Tibial artery (tissue), 4 donors: ENCODE results near the gene ABHD17B.

Experiments
- DNase-seq, 2 donors: peaks; one replicate each; pipeline ENCODE4 v3.0.0-alpha.2; 2019
- H3K27ac ChIP-seq, 2 donors: fragments of 200-600 bp; sonication (generic) in 1 of 2; 1 replicate in 1 of 2; 2 replicates in 1 of 2; pipeline ENCODE4 v1.5.1; 2018 to 2019; ENCODE audit warnings: mild to moderate bottlenecking in 1 of 2
- H3K27me3 ChIP-seq, 2 donors: fragments of 200-600 bp; sonication (generic) in 1 of 2; one replicate each; pipeline versions ENCODE4 v1.5.1 to v1.6.0; 2016 to 2019
- H3K36me3 ChIP-seq, 3 donors: fragments of 200-600 bp; sonication (generic) in 2 of 3; one replicate each; pipeline ENCODE4 v1.5.1; 2016 to 2019; ENCODE audit warnings: mild to moderate bottlenecking in 2 of 3
- H3K4me1 ChIP-seq, 4 donors: fragments of 200-600 bp; sonication (generic) in 2 of 4; 1 replicate in 3 of 4; 2 replicates in 1 of 4; pipeline ENCODE4 v1.5.1; 2016 to 2019
- H3K4me3 ChIP-seq, 2 donors: fragments of 200-600 bp; sonication (generic) in 1 of 2; 1 replicate in 1 of 2; 2 replicates in 1 of 2; pipeline ENCODE4 v1.5.1; 2018 to 2019; ENCODE audit warnings: mild to moderate bottlenecking in 2 of 2
- H3K9me3 ChIP-seq, 3 donors: fragments of 200-600 bp; sonication (generic) in 1 of 3; one replicate each; pipeline ENCODE4 v1.5.1; 2016 to 2019
- intact Hi-C: fragments of 100-400 bp; cut with DNase I; formaldehyde crosslinking; loops from one replicate; pipeline ENCODE4 v1.15.0; 2023; ENCODE audit warnings: low total_unique reads
- TF ChIP-seq, protein P1 (sequence below), 2 experiments: fragments of 200-600 bp in 1 of 2; fragments of 450-650 bp in 1 of 2; IDR thresholded peaks; one replicate each; pipeline ENCODE4 v1.5.1; 2017 to 2019; ENCODE audit warnings: antibody characterized with exemption in 2 of 2, mild to moderate bottlenecking in 1 of 2, moderate library complexity in 1 of 2

The ABHD17B gene

DNA sequence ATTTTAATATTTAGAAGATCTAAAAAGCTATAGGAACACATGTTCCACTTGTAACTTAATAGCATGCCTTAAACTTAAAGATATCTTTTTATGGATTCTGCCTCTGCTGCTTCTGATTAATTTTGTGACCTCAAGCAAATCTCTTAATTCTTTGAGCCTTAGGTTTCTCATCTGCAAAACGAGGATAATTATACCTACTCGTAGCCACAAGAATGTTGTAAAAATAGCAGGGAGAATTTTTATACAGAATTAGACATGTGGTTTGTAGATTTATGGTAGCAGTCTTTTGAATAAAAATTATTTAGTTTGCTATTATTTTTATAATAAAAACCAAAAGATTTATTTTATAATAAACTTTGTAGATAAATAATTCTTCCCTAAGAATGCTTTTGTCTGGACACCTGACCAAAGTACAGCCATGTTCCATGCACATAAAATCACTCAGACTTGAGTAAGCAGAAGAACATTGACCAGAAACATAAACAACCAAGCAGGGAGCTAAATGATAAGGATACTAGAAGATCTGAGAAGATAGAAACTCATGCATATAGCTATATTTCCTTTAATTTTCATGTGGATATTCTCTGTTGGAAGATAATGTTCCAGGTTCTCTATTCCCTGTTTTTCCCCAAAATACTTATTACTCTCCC lies 18.9 kb upstream of the ABHD17B start:
- Histone ChIP-seq H3K27me3 (no peaks in the 10 kb centered on the region), H3K27ac (peak overlapping the region in 1 of 2 donors; percentile 9), H3K4me1 (peaks cover 0 to 26% (median 5%) of the 10 kb centered on the region in 4 donors), H3K9me3 (no peaks in the 10 kb centered on the region), H3K4me3 (no peak overlapping the region), H3K36me3 (no peaks in the 10 kb centered on the region)
- TF ChIP-seq, protein P1, sequence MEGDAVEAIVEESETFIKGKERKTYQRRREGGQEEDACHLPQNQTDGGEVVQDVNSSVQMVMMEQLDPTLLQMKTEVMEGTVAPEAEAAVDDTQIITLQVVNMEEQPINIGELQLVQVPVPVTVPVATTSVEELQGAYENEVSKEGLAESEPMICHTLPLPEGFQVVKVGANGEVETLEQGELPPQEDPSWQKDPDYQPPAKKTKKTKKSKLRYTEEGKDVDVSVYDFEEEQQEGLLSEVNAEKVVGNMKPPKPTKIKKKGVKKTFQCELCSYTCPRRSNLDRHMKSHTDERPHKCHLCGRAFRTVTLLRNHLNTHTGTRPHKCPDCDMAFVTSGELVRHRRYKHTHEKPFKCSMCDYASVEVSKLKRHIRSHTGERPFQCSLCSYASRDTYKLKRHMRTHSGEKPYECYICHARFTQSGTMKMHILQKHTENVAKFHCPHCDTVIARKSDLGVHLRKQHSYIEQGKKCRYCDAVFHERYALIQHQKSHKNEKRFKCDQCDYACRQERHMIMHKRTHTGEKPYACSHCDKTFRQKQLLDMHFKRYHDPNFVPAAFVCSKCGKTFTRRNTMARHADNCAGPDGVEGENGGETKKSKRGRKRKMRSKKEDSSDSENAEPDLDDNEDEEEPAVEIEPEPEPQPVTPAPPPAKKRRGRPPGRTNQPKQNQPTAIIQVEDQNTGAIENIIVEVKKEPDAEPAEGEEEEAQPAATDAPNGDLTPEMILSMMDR (IDR thresholded peaks at IDR 0.05), result no peak
- intact Hi-C loops, result no loop called here
- DNase-seq, result no peak

DNA sequence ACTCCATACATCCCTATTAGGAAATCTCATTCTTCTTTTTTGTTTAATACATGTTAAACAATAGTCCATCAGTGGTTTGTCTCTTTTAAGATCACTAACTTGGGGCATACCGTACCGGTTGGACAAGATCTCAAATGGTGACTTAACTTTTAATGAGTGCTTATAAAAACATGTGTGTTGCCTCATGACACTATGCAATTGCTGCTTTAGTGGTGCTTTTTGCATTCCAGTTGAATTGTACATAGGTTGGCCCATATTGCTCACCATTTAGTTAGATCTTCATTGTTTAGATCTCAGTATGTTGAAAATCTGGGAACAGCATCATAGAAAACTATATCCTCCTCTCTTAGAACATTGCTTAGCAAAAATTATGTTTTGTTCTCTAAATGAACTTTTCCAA lies 18.2 kb upstream of the ABHD17B start:
- Histone ChIP-seq H3K4me1 (peaks cover 0 to 32% (median 5%) of the 10 kb centered on the region in 4 donors), H3K36me3 (no peaks in the 10 kb centered on the region), H3K4me3 (no peak overlapping the region), H3K9me3 (no peaks in the 10 kb centered on the region), H3K27ac (no peak overlapping the region), H3K27me3 (no peaks in the 10 kb centered on the region)
- TF ChIP-seq, protein P1 (IDR thresholded peaks at IDR 0.05), result no peak
- intact Hi-C loops, result no loop called here
- no peak for DNase-seq

DNA sequence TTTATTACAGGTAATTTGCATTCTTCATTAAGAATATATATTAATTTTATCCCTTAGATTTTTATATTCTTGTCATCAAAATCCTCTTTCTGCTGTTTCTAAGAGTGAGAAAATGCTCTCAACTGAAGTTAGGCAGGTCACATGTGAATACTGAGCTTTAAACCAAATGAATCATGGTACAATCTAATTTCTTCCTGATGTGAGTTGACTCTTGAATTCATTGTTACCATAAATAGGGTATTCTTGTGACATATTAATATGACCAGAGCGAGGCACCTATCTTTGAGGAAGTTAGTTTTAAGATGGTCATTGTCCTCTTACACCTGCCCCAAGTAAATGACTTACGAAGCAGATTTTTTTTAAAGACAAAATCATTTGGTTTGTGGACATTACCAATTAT lies 17.8 kb upstream of the ABHD17B start:
- Histone ChIP-seq H3K27ac (no peak overlapping the region), H3K27me3 (no peaks in the 10 kb centered on the region), H3K4me3 (no peak overlapping the region), H3K9me3 (no peaks in the 10 kb centered on the region), H3K36me3 (no peaks in the 10 kb centered on the region), H3K4me1 (peaks cover 0 to 35% (median 5%) of the 10 kb centered on the region in 4 donors)
- no peak for DNase-seq
- TF ChIP-seq, protein P1 (IDR thresholded peaks at IDR 0.05), result no peak
- intact Hi-C loops, result no loop called here

DNA sequence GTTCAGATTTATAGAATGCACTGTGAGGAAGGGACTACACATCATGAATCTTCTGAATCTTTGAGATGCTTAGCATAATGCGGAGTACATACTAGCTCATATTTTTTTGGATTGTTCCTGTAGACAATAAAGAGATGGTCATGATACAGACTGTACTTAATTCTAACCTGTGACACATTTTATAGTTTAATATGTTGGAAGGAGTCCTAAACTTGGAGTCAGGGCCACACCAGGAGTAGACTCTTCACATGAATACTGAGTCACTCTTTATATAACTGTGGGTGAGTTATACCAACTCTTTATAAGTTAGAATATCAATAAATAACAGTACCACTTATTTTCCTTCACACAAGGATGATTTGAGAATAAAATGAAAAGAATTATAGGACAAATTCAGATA lies 17.4 kb upstream of the ABHD17B start:
- Histone ChIP-seq H3K36me3 (no peaks in the 10 kb centered on the region), H3K9me3 (no peaks in the 10 kb centered on the region), H3K4me1 (peaks cover 0 to 39% (median 5%) of the 10 kb centered on the region in 4 donors), H3K27me3 (no peaks in the 10 kb centered on the region), H3K27ac (no peak overlapping the region), H3K4me3 (no peak overlapping the region)
- intact Hi-C loops, result no loop called here
- TF ChIP-seq, protein P1 (IDR thresholded peaks at IDR 0.05), result no peak
- DNase-seq, result no peak

DNA sequence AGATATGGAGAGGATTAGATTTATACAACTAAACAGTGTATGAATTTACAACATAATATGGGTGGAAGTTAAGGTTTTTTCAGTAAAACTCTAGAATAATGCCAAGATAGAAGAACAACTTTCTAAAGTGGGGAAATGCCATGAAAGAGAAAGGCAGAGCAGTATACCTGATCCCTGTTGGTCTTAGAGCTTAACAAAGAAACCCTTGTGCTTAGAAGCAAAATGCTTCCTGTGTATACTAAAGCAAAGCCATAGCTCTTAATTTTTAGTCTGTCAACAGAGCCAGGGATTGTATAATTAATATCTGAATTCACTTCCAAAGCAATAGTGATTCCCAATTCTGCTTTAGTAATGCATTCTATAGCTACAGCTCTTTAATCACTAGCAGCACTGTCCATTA lies 14.8 kb upstream of the ABHD17B start:
- intact Hi-C loops, result no loop called here
- TF ChIP-seq, protein P1 (IDR thresholded peaks at IDR 0.05), result no peak

More for the DNA sequence above, 14.8 kb upstream of the ABHD17B start:
- DNase-seq, result no peak
- no peak overlapping the region for H3K4me3 ChIP-seq
- H3K36me3 ChIP-seq, result no peaks in the 10 kb centered on the region
- no peaks in the 10 kb centered on the region for H3K27me3 ChIP-seq
- no peaks in the 10 kb centered on the region for H3K9me3 ChIP-seq
- no peak overlapping the region for H3K27ac ChIP-seq
- H3K4me1 ChIP-seq, result peaks cover 0 to 49% (median 5%) of the 10 kb centered on the region in 4 donors
